HG02852 (cell line): ENCODE results near the gene ARL2.
"Not testable (repeated sequence)": the region's sequence is repeated elsewhere in the genome, so short reads cannot be mapped to it uniquely, and the experiment has no call there.

Experiments
- ATAC-seq: cut with Tn5 transposase; IDR thresholded peaks from one replicate; pipeline ENCODE4 v1.9.1; 2021; ENCODE audit warnings: mild to moderate bottlenecking, moderate library complexity; ENCODE audit not compliant: unreplicated experiment

Gene ARL2

DNA sequence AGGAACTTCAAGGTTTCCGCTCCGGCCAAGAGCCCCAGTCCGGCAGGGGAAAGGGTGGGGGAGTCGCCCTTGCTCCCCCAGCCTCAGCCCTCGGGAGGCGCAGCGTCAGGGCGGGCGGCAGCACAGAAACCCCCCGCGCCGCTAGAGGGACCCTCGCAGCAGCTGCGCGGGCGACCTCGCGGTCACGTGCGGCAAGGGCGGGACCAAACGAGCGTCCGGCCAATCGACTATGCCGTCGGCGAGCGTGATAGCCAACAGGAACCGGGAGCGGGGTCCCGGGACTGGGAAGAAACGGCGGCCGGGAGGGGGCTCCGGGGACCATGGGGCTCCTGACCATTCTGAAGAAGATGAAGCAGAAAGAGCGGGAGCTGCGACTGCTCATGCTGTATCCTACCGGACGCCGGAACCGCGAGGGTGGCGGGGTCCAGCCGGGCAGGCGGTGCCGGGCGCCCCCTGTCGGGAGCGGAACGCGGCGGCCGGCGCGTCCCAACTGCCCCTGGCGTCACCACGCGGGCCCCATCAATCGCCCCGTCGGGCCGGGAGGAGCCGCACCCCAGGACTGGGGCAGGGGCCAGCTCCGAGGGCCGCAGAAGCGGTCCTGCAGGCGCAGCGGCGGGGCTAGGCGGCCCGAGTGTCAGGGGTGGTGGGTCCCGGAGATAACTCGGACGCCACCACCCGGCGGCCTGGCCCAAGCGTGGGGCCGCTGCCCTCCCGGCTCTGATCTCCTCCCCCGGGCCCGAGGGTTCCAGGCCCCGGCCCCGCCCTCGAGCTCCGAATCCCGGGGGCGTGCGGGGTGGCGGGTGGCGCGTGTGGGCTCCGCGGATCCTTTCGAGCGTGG is at the start of gene ARL2:
TSS of gene ARL2 (plus strand) at position 273 of the 838 bp plus-strand sequence. CDS start at position 321, 48 bp downstream.
- ATAC-seq, result peak; percentile 77

DNA sequence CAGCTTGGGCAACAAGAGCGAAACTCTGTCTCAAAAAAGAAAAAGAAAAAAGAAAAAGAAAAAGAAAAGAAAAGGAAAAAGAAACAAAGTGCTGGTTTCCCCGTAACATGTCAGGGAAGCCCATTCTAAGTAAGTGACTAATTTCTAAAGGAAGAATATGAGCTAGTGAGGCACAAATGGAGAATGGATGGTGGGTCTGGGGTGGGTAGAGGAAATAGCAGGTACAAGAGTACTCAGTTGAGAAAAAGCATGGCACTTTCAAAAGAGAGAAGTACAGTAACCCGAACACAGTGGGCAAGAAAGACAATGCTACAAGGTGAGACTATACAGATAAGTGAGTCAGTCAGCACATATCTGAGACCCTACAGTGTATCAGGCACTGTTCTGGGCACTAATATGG is 46.6 kb upstream of the ARL2 start:
- no peak for ATAC-seq

DNA sequence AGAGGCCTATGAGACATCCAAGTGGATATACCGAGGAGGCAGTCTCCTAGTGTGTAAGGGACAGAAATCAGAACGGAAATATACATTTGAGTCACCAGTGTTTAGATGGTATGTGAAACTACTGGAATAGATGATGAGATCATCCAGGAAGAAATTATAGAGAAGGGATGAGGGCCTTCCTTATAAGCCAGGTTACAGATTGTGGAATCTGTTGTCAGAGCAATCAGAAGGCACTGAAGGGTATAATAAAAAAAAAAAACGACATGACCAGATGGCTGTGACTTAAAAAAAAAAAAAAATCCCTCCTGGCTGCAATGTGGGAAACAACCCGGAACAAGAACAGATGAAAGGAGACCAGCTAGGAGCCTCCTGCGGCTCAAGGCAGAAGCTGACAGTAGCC is 44.8 kb upstream of the ARL2 start:
- ATAC-seq, result no peak

DNA sequence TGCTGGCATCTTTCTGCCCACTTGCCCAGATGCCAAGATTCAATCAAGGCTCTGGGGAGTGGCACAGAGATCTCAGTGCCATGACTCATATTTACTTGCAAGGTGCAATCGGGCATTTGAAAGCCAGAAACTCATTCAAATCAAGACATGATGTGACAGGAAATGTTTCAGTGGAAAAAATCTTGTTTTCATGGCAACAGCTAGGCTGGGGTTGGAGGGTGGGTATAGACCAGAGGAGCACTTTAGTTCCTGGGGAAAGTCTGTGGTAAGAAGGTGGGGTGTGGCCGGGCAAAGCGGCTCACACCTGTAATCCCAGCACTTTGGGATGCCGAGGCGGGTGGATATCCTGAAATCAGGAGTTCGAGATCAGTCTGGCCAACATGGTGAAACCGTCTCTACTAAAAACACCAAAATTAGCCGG is 43.2 kb upstream of the ARL2 start:
- ATAC-seq, result no peak

DNA sequence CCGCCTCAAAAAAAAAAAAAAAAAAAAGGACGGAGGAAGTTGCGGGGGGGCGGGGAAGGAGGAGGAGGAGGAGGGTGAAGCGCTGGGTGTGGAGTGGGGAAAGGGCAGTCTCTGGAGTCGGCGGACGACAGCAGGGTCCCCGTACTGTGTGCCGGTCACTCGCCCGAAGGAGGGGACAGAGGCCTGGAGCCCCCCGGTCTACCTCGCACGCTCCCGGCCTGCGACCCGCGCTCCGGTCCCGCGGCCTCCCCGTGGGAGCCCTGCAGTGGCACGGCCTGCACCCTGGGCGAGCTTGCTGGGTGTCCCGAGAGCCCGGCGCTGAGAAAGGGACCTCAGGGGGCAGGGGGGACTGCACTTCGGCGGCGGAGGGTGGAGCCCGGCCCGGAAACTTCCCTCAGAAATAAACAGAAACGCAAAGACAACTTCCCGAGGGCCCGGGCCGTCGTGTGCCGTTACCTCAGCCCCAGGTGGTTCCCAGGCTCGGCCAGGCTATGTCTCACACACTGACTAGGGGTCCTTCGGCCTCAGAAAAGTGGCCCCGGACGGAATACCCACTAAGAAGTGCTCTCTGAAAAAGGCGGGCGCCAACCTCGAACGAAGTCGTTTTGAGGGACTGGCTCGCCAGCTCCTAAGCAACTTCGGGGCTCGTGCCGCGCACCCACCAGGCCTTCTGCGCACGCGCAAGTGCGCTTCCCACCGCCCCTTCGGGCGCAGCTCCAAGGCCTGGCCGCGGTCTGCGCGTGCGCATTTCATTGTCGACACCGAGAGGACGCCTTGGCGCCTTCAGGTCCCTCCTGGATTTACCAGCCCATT is 42.3 kb upstream of the ARL2 start, which contains the start of gene MAJIN:
TSS of gene MAJIN (minus strand) at position 688 of the 813 bp plus-strand sequence. CDS start 12,703 bp downstream, outside the sequence.
- ATAC-seq, result no peak

DNA sequence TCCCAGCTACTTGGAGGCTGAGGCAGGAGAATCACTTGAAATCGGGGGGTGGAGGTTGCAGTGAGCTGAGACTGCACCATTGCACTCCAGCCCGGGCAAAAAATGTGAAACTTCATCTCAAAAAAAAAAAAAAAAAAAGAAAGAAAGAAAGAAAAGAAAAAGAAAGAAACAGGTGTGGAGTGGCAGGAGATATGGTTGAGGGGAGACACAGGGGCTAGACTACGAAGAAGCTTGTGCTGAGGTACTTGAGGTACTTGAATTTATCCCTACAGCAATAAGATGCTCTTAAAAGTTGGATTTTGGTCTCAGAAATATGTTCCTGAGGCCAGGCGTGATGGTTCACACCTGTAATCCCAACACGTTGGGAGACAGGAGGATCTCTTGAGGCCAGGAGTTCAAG is 39.8 kb upstream of the ARL2 start:
- no peak for ATAC-seq

DNA sequence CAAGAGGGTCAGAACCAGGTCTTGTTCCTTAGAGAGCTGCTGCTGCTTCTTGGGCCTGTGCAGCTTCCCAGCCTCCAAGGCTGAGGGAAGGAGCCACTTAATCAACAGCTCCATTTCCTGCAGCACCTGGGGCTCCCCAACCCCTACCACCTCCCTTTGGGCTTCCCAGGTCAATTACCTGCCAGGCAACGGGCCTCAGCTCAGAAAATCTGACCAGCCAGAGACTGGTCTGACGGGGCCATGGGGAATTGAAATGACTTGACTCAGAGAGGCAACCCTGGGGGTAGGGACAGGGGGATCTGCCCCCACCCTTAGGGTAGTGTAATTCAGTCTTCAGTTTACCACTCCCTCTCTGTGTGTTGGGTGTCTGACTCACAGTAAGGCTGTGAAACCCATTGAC is 37.3 kb upstream of the ARL2 start:
- no peak for ATAC-seq

DNA sequence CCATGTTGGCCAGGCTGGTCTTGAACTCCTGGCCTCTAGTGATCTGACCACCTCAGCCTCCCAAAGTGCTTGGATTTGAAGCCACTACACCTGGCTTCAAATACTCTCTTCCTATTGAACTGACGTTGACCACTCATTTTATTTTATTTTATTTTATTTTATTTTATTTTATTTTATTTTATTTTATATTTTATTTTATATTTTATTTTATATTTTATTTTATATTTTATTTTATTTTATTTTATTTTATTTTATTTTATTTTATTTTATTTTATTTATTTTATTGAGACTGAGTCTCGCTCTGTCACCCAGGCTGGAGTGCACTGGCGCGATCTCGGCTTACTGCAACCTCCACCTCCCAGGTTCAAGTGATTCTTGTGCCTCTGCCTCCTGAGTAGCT is 30.6 kb upstream of the ARL2 start:
- ATAC-seq, result not testable (repeated sequence)

DNA sequence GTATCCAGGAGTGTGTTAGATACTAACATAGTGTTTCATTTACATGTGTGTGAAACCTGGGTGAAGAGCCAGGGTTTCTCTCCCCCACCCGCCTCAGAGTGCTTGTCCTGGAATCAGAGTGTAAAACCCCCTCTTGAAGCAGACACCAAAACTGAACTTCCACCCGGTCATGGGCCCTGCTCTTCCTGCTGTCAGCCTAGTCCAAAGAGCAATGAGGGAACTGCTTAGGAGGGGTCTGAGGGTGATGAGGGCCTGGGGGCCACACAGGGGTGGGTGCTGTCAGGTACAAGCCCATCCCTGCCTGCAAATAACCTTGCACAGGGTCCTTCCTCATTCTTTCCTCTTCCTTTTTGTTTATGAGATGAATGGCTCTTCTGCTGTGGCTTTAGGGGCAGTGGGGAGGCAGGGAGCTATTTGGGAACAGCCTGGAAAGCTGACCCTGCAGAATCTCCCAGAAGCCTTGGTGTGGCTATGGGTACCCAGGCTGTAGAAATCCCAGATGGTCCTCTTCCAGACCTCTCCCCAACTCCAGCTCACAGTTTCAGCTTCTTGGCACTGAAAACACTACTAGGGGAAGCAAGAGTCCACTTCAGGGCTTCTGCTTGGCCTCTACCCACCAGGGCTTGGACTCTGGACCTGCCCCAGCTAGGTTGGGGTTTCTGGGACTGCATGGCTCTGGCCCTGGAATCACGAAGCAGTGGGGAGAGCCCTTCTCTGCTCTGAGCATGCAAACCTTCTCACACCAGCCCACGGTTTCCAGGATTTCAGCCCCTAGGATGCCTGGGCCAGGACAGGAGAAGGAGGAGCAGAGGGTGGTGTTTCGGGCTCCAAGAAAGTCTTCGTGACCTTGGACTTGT is 25.7 kb upstream of the ARL2 start:
- no peak for ATAC-seq

DNA sequence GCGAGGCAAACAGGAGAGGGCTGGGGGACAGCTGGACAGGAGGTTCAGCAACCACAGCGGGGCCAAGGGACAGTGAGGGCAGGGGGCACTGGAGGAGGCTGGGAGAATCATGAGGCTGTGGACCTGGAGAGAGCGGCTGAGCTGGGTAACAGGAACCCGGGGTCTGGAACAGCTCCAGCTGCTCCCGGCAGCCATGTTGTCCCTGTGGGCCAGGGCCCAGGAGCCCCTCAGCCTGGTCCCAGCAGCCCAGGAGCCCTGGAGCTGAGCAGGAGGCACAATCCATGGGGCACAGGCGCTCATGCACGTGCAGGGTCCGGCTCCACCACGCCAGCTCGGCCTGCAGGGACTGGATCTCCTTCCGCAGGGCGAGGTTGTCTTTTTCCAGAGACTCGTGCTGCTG is 24.5 kb upstream of the ARL2 start:
- ATAC-seq, result no peak

DNA sequence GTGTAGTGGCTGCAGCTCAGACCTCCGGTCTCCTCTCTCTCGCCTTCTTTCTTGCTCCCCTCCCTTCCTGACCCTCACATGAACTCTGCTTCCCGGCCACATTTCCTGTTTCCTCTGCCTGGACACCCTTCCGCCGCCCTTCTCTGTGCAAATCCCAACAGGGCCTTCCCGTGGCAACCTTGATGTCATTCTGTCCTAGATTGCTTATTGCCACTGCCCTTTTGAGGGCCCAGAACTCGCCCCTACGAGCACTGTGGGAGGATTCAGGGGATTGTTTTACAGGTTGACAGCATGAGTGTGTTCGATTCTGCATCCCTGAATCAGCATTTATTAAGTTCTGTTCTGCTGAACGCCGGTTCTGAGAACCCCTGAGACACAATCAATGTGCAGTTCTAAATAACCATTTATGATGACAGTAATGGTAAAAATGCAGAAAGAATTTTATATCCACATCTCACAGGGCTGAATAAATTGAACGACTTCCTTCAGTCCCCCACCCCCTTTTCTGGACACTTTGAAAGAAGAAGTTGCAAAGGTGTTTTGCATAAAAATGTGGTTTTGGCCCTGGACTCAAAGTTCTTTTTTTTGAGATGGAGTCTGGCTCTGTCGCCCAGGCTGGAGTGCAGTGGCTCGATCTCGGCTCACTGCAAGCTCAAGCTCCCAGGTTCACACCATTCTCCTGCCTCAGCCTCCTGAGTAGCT is 23.6 kb upstream of the ARL2 start:
- no peak for ATAC-seq

DNA sequence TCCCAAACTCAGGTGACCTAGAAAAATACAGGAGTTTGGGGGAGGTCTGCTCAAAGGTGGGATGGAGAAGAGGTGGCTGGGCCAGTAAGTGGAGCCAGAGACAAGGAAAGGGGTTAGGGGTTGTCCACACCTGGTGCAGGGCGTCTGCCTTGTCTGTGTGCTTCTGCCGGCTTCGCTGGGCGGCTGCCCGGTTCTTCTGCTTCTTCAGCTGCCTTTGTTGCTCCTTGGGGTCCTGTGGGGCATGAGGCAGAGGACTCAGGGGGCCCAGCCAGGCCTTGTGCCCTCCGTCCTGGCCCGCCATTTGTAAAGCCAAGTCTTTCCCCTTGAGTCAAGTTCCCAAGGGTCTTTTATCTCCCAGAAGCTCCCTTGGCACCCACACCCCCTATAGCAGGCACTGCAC is 19.6 kb upstream of the ARL2 start:
- no peak for ATAC-seq

DNA sequence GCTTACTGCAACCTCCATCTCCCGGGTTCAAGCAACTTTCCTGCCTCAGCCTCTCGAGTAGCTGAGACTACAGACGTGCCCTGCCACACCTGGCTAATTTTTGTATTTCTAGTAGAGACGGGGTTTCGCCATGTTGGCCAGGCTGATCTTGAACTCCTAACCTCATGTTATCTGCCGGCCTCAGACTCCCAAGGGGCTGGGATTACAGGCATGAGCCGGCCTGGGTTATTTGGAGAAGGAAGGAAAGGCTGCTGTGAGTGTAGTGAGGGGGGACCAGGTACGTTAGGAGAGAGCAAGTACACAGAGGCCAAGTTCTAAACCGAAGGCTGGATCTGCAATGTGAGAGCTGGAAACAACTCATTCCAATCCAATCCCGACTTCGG is 17.6 kb upstream of the ARL2 start:
- no peak for ATAC-seq

DNA sequence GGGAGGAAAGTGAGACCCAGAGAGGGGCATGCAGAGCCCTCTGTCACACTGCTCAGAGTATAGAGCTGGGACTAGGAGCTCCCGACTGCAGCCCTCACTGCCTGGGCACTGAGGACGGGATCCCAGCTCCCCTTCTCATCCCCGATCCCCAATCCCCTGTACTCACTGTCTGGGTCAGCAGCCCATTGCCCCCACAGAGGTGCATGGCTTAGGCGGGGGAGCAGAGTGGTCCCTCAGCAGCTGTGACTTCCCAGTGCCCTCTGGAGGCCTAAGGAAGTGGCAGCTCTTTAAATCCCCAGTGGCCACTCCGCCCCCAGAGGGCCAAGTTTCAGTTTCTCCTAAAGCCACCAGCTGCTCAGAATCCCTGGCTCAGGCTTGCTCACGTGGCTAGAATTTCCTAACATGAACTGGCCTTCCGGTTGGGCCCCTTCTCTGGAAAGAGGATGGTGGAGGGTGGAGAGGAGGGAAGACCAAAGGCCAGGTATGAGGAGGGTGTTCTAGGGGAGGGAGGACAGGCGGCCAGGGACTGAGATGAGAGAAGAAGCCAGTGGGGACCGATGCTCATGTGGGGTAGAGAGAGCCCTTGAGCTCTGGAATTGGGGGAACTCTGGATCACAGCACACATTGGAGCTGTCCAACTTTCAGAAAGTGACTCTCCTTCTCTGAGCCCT is 17.1 kb upstream of the ARL2 start, which contains the start of gene BATF2:
TSS of gene BATF2 (minus strand) at position 262 of the 671 bp plus-strand sequence. CDS start at position 205, 57 bp downstream.
- no peak for ATAC-seq

DNA sequence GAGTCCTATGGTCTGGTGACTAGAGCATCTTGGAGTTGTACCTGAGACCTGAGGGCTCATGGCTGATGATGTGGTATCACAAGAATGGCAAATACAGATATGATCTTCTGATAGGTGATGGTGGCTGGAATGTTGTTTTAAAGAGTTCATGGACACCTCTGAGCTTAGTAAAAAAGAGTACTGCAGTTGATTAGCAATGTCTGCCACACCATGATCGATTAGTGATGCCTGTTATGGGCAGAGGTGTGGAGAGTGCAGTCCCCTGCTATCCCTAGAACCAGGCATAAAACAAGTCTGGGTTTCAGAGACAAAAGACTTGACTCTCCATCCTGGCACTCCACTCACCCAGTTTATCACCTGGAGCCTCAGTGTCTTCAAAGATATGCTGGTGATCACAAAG is 15.8 kb upstream of the ARL2 start:
- ATAC-seq, result no peak

DNA sequence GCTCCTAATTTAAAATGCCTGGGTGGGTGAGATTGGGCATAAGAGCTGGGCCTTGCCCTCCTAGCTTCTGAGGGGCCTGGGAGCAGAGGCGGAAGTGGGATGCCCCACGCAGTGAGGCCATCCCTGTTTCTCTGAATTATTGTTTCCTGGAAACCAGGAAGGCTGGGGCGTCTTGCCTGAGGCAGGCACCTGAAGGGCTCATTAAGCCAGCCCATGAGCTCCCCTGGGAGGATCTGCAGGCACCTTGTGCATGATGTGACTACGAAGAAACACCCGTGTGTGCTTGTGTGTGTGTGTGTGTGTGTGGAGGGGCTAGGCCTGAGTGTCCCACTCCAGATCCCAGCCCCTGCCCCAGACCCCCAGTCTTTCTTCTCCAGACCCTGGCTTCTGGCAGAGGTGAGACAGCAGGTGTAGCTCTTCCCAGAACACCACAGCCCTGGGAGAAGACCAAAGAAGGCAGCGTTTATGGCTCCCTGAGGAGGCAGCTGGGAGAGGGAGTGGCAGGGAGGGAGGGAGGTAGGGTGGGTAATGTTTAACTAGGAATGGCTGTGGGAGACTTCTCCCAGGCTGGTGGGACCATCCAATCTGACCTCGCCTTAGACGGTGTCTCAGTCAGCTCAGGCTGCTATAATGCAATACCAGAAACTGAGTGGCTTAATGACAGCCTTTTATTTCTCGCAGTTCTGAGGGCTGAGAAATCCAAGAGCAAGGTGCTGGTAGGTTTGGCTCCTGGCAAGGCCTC is 15.1 kb upstream of the ARL2 start:
- ATAC-seq, result no peak

DNA sequence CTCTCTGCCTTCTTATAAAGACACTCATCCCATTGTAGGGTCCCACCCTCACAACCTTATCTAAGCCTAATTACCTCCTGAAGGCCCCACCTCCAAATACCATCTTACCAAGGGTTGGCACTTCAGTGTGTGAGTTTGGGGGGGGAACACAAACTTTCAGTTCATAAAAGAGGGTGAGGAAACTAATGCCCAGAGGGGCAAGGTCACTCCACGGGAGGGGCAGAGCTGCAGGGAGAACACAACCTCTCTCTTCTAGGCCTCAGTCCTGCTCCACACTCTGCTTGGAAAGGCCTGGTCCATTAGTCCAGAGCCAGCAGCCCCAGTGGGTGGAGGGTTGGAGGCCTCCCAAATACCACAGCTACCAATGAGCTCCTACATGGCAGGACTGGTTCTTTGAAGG is 14.5 kb upstream of the ARL2 start:
- ATAC-seq, result no peak

DNA sequence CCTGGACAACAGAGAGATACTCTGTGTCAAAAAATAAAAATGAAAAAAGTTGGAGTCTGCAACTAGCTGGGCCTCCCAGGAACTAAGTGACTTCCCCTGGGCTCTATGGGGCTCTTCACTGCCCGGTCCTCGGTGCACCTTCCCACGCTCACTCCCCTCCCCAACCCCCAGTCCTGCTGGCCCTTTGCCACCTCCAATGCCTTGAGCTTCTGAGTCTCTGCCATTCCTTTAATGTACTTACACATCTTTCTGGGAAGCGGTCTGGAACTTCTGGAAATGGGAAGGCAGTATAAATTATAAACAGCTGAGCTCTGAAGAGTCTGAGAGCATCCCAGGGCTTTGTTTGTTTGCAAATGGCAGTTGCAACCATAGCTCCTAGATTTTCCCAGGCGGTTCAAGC is 11.3 kb upstream of the ARL2 start:
- no peak for ATAC-seq

DNA sequence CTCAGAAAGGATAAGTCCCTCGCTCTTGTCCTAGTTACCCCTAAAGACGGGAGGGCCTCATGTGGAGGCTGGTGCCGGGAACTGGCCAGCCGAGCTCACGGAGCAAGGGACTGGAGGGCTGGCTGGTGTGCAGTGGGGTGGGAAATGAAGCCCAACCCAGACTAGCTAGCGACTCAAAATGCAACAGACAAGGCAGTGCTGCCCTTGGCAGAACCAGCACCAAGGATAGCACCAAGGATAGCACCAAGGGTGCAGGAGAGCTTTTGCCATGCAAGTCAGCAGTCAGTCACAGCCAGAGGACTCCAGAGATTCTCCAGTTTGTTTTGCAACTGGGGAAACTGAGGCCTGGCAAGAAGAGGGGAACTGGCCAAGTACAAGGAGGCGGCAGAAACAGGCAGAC is 10.7 kb upstream of the ARL2 start:
- no peak for ATAC-seq
